Measurements from ENCODE around the gene ATP5MG.

DNA sequence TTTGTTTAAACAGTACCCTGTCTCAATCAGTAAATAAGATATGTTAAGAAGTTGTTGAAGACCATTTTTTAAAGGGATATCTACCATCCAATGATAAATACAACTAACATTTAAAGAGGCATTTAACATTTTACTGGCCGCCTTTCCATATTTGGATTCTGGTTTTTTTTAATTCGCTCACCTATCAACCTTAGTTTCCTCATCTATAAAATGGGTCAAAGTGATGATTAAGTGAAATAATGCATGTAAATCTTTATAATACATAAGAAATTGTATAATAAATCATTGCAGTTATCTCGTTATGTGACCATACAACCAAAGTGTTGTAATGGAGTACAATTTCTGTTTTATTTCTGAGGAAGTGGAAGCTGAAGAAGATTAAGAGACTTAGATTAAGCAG is 17.7 kb upstream of the ATP5MG start:
- TF ChIP-seq, protein P1, sequence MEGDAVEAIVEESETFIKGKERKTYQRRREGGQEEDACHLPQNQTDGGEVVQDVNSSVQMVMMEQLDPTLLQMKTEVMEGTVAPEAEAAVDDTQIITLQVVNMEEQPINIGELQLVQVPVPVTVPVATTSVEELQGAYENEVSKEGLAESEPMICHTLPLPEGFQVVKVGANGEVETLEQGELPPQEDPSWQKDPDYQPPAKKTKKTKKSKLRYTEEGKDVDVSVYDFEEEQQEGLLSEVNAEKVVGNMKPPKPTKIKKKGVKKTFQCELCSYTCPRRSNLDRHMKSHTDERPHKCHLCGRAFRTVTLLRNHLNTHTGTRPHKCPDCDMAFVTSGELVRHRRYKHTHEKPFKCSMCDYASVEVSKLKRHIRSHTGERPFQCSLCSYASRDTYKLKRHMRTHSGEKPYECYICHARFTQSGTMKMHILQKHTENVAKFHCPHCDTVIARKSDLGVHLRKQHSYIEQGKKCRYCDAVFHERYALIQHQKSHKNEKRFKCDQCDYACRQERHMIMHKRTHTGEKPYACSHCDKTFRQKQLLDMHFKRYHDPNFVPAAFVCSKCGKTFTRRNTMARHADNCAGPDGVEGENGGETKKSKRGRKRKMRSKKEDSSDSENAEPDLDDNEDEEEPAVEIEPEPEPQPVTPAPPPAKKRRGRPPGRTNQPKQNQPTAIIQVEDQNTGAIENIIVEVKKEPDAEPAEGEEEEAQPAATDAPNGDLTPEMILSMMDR (IDR thresholded peaks at IDR 0.05) = no peak
- TF ChIP-seq MAZ (IDR thresholded peaks at IDR 0.05; ENCODE audit: borderline replicate concordance, low read depth, low read length) (no peak), CEBPB (IDR thresholded peaks at IDR 0.05) (no peak), USF2 (IDR thresholded peaks at IDR 0.05) (no peak), JUNB (IDR thresholded peaks at IDR 0.05) (no peak), POLR2A (IDR thresholded peaks at IDR 0.05; ENCODE audit: low read length) (no peak), RFX5 (IDR thresholded peaks at IDR 0.05) (no peak), SMC3 (IDR thresholded peaks at IDR 0.05) (no peak)
- TF ChIP-seq, protein P2, sequence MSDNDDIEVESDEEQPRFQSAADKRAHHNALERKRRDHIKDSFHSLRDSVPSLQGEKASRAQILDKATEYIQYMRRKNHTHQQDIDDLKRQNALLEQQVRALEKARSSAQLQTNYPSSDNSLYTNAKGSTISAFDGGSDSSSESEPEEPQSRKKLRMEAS (IDR thresholded peaks at IDR 0.05) = no peak

All from A549 (cell line).